Sigmoid colon (tissue), 7 donors: ENCODE measurements around the gene RHBDL1. TPM values are rescaled to one million over a fixed set of nuclear protein-coding genes. Genes with fewer than 3 reads are reported as not detected.

Experiments
- DNase-seq: peaks from one replicate; pipeline ENCODE4 v3.0.0-alpha.2; 2019
- H3K27ac ChIP-seq, 4 donors: fragments of 200-600 bp; sonication (generic); one replicate each; pipeline ENCODE4 v1.5.1; 2016 to 2019; ENCODE audit warnings: mild to moderate bottlenecking in 1 of 4
- H3K27me3 ChIP-seq, 3 donors: fragments of 200-600 bp; sonication (generic); one replicate each; pipeline ENCODE4 v1.5.1; 2019; ENCODE audit warnings: mild to moderate bottlenecking in 1 of 3
- H3K36me3 ChIP-seq, 4 donors: fragments of 200-600 bp; sonication (generic); one replicate each; pipeline ENCODE4 v1.5.1; 2016 to 2019
- H3K4me1 ChIP-seq, 4 donors: fragments of 200-600 bp; sonication (generic); one replicate each; pipeline ENCODE4 v1.5.1; 2017 to 2019
- H3K4me3 ChIP-seq, 4 donors: fragments of 200-600 bp; sonication (generic); one replicate each; pipeline ENCODE4 v1.5.1; 2017 to 2019; ENCODE audit warnings: mild to moderate bottlenecking in 2 of 4, moderate library complexity in 1 of 4
- H3K9me3 ChIP-seq, 4 donors: fragments of 200-600 bp in 3 of 4; sonication (generic) in 3 of 4; one replicate each; pipeline versions ENCODE4 v1.5.1 to v1.6.1; 2013 to 2019
- EP300 ChIP-seq, 4 donors: sonication (generic); formaldehyde crosslinking; IDR thresholded peaks; one replicate each; pipeline ENCODE4 v1.6.1; 2017; ENCODE audit warnings: antibody characterized with exemption in 4 of 4
- POLR2A ChIP-seq, 2 donors: fragments of 450-650 bp; IDR thresholded peaks; one replicate each; pipeline ENCODE4 v1.6.1; 2016; ENCODE audit warnings: antibody characterized with exemption in 2 of 2, mild to moderate bottlenecking in 2 of 2, moderate library complexity in 2 of 2
- POLR2AphosphoS5 ChIP-seq, 4 donors: sonication (generic); formaldehyde crosslinking; IDR thresholded peaks; one replicate each; pipeline ENCODE4 v1.6.1; 2017; ENCODE audit warnings: antibody characterized with exemption in 4 of 4
- WGBS, 2 donors: extraction: QIAGEN DNeasy Blood & Tissue Kit; methylation state at CpG; one replicate each; pipeline ENCODE4 v1.1.7; 2013; 5-methylcytosine and 5-hydroxymethylcytosine counted together
- intact Hi-C: fragments of 100-400 bp; cut with DNase I; formaldehyde crosslinking; loops from one replicate; pipeline ENCODE4 v1.15.1; 2023
- polyA plus RNA-seq, 3 donors: library from polyadenylated mRNA; stranded (reverse); fragments of 200-250 nt; gene quantifications; one replicate each; pipeline ENCODE4 v1.2.3, GENCODE V29; 2013
- total RNA-seq, 4 donors: library from RNA; depleted of rRNA; stranded (reverse); fragments of >200 nt; gene quantifications; one replicate each; pipeline ENCODE4 v1.1.0, GENCODE V29; 2016
- TF ChIP-seq, protein P1 (sequence below), 4 experiments: fragments of 450-650 bp in 3 of 4; fragments of 200-600 bp in 1 of 4; IDR thresholded peaks; one replicate each; pipeline ENCODE4 v1.5.1; 2016 to 2019; ENCODE audit warnings: antibody characterized with exemption in 4 of 4, mild to moderate bottlenecking in 3 of 4, moderate library complexity in 2 of 4
- donor health status: healthy with polysubstance abuse.
- donor health status: Bipolar disorder and iron deficiency.
- donor health status: healthy.

The RHBDL1 gene
- total and polyA plus RNA-seq, 7 donors, result 0.46 to 6.1 (median 1.5) TPM; not detected in 2

DNA sequence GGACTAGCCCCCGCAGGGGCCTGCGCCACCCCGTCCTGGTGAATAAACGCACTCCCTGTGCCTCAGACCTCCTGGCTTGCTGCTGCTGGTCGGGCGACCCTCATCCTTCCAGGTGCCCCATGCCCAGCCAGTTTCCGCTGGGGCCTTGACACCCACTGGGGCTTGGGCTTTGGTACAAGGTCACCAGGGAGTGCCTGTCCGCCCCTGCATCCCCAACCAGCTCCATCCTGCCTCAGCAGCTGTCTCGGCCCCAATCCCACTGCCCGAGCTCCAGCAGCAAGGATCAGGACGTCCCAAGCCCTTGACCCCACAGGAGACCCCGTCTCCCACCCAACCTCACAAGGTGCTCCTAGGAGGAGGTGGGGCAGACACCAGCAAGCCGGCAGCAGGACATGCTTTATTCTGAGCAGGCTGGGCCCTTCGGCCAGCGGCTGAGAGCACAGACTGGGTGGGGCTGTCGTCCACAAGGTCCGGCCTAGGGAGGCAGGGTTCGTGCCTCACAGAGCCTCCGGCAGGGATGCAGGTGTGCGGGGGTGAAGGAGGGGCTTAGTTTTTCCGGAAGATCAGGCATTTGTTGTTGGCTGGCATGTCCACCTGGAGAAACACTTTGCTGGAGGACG lies 41.3 kb upstream of the RHBDL1 start:
- Histone ChIP-seq H3K4me1 (peaks cover 0 to 53% (median 46%) of the 10 kb centered on the region in 4 donors), H3K9me3 (no peaks in the 10 kb centered on the region), H3K27me3 (peaks cover 0 to 13% (median 0%) of the 10 kb centered on the region in 3 donors), H3K4me3 (no peak overlapping the region), H3K36me3 (peaks cover 0 to 21% (median 12%) of the 10 kb centered on the region in 4 donors), H3K27ac (no peak overlapping the region)
- 91 to 93% methylated on average over 22 of the region's 22 CpGs for WGBS, 2 donors
- intact Hi-C loops, result no loop called here
- TF ChIP-seq POLR2A (IDR thresholded peaks at IDR 0.05) (no peak), POLR2AphosphoS5 (IDR thresholded peaks at IDR 0.05) (no peak), EP300 (IDR thresholded peaks at IDR 0.05) (no peak)
- TF ChIP-seq, protein P1, sequence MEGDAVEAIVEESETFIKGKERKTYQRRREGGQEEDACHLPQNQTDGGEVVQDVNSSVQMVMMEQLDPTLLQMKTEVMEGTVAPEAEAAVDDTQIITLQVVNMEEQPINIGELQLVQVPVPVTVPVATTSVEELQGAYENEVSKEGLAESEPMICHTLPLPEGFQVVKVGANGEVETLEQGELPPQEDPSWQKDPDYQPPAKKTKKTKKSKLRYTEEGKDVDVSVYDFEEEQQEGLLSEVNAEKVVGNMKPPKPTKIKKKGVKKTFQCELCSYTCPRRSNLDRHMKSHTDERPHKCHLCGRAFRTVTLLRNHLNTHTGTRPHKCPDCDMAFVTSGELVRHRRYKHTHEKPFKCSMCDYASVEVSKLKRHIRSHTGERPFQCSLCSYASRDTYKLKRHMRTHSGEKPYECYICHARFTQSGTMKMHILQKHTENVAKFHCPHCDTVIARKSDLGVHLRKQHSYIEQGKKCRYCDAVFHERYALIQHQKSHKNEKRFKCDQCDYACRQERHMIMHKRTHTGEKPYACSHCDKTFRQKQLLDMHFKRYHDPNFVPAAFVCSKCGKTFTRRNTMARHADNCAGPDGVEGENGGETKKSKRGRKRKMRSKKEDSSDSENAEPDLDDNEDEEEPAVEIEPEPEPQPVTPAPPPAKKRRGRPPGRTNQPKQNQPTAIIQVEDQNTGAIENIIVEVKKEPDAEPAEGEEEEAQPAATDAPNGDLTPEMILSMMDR (IDR thresholded peaks at IDR 0.05), result no peak
- DNase-seq, result no peak

DNA sequence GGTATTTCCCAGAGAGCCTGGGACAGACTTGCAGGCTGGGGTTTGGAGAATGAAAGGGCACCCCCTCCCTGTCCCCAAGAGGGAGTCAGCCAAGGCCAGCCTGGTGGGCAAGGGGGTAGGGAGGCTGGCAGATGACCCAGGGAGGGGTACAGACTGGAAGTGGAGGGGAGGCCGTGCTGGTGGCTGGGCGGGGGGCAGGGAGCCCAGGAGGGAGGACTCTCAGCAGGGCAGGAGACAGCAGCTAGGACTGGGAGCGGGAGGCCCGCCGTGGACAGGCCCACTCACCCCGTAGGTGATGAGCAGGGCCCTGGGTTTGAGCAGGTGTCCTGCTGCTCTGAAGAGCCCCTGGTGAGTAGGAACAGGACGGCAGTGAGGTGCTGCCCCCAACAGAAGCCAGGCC lies 40.5 kb upstream of the RHBDL1 start:
- peaks cover 0 to 44% (median 41%) of the 10 kb centered on the region in 4 donors for H3K4me1 ChIP-seq
- H3K27ac ChIP-seq, result no peak overlapping the region
- H3K9me3 ChIP-seq, result no peaks in the 10 kb centered on the region
- peaks cover 0 to 13% (median 0%) of the 10 kb centered on the region in 3 donors for H3K27me3 ChIP-seq
- H3K4me3 ChIP-seq, result peak overlapping the region in 3 of 4 donors; percentile 64 to 98 (median 82)
- WGBS, 2 donors, result 83 to 89% methylated on average over 7 of the region's 7 CpGs
- intact Hi-C loops, result no loop called here
- no peak for DNase-seq
- peaks cover 0 to 21% (median 12%) of the 10 kb centered on the region in 4 donors for H3K36me3 ChIP-seq
- TF ChIP-seq POLR2A (IDR thresholded peaks at IDR 0.05) (no peak), POLR2AphosphoS5 (IDR thresholded peaks at IDR 0.05) (no peak), EP300 (IDR thresholded peaks at IDR 0.05) (no peak)
- TF ChIP-seq, protein P1 (IDR thresholded peaks at IDR 0.05), result no peak

DNA sequence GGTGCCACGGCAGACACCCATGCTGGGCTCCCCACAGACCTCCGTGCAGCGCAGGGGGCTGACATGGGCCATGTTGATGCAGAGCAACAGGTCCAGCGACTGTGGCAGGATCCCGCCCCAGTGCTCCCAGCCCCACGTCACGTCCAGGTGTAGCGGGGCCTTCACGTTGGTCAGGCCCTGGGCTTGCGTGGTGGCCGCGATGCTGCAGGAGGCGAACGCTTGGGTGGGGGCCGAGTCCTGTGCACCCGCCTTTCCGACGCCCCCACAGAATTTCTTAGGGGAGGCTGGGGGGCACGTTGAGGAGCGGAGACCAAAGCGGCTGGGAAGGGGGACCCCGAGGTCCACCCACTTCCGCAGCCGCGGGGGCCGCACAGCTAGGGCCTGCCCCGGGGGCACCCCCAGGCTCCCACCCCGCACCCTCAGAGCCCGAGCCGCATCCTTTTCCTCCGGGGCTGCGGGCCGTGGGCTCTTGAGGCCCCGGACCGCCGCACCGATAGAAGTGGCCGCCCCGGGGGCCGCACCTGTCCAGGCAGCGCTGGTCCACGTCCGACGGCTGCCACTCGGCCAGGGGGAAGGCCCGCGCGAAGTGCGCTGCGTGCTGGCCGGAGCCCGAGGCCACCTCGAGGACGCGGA lies 39.8 kb upstream of the RHBDL1 start:
- WGBS, 2 donors, result 1 to 4% methylated on average over 55 of the region's 55 CpGs
- peaks cover 0 to 21% (median 12%) of the 10 kb centered on the region in 4 donors for H3K36me3 ChIP-seq
- TF ChIP-seq EP300 (IDR thresholded peaks at IDR 0.05) (no peak), POLR2A (IDR thresholded peaks at IDR 0.05) (no peak), POLR2AphosphoS5 (IDR thresholded peaks at IDR 0.05) (no peak)
- TF ChIP-seq, protein P1 (IDR thresholded peaks at IDR 0.05), result no peak
- H3K4me3 ChIP-seq, result peak overlapping the region; percentile 64 to 98 (median 81)
- peaks cover 0 to 13% (median 0%) of the 10 kb centered on the region in 3 donors for H3K27me3 ChIP-seq
- H3K27ac ChIP-seq, result peak overlapping the region; percentile 89 to 99 (median 97)
- intact Hi-C loops, result loop anchor here (2.0 kb wide), 1 partner anchor 47 kb away; no protein-coding TSS in a partner anchor
- peaks cover 0 to 38% (median 34%) of the 10 kb centered on the region in 4 donors for H3K4me1 ChIP-seq
- DNase-seq, result no peak
- no peaks in the 10 kb centered on the region for H3K9me3 ChIP-seq

DNA sequence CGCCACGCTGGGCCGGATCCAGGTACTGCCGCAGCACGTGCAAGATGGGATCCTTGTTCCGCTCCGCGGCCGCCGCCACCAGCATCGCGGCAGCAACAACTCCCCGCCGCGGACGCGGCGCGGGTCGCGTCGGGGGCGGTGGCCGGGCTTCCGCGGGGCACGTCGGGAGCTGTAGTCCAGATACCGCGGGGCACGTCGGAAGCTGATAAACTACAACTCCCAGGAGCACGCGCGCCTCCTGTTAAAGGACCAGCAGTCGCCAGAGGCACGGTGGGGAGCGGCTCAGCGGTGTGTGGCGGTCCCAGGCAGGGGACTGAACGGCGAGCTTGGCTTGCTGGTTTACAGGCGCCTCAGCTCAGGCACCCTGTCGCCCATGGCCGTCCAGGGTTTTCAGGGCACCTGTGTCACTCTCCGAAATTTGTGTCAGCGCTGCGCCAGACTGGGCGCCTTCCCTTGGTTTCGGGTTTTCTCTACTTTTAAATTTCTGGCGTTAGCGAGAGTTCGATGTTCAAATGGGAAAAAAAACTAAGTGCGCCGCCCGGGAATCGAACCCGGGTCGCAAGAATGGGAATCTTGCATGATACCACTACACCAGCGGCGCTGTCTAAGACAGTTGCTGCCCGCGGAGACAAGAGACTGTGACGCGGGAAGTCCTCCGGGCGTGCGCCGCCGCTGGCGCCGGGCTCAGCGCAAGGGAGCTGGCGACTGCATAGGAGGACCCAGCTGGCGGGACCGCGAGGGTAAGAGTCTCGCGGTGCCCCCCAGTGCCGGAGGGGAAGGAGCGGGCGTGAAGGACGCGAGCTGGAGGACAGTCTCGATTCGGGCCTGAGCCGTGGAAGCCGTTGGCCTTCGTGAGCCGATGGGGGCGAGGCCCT lies 39.0 kb upstream of the RHBDL1 start, which contains the start of gene METTL26:
TSS of gene METTL26 (minus strand) at position 100 of the 875 bp plus-strand sequence. CDS start at position 85, 15 bp downstream.
- intact Hi-C loops, result loop anchor here (2.0 kb wide), 1 partner anchor 48 kb away; no protein-coding TSS in a partner anchor
- peak; percentile 98 for DNase-seq
- H3K27ac ChIP-seq, result peak within 1 kb of the TSS; percentile 89 to 99 (median 97)
- H3K4me1 ChIP-seq, result peaks cover 0 to 37% (median 31%) of the 10 kb centered on the region in 4 donors
- WGBS, 2 donors, result 0% methylated on average over 91 of the region's 91 CpGs
- peaks cover 0 to 6% (median 0%) of the 10 kb centered on the region in 3 donors for H3K27me3 ChIP-seq
- TF ChIP-seq EP300 (IDR thresholded peaks at IDR 0.05), result no peak
- TF ChIP-seq, protein P1 (IDR thresholded peaks at IDR 0.05), result no peak
- peak; percentile 71 to 82 (median 74) for TF ChIP-seq POLR2AphosphoS5 (IDR thresholded peaks at IDR 0.05)
- TF ChIP-seq POLR2A (IDR thresholded peaks at IDR 0.05), result peak; percentile 19 to 35
- H3K36me3 ChIP-seq, result peaks cover 0 to 21% (median 12%) of the 10 kb centered on the region in 4 donors
- H3K4me3 ChIP-seq, result peak within 1 kb of the TSS; percentile 64 to 98 (median 81)
- H3K9me3 ChIP-seq, result no peaks in the 10 kb centered on the region
